ENCODE data around the gene ARMCX6.
"Not testable (repeated sequence)": the region's sequence is repeated elsewhere in the genome, so short reads cannot be mapped to it uniquely, and the experiment has no call there.

Gene ARMCX6

GRCh38 chrX:101617211-101618191, at the start of gene ARMCX6:
Gene ARMCX6 (minus strand): TSS chrX:101618000. CDS start chrX:101616620, 1,380 bp downstream.
- peak; percentile 45 to 61 for DNase-seq (ENCODE audit: extremely low read depth in 1 of 2, low read depth in 1 of 2)

GRCh38 chrX:101659601-101660063, 41.8 kb upstream of the ARMCX6 start, which contains the start of gene ARMCX2:
Gene ARMCX2 (minus strand): TSS chrX:101659850. CDS start chrX:101657588, 2,262 bp downstream.
- no peak for DNase-seq (ENCODE audit: extremely low read depth in 1 of 2, low read depth in 1 of 2)

DNA sequence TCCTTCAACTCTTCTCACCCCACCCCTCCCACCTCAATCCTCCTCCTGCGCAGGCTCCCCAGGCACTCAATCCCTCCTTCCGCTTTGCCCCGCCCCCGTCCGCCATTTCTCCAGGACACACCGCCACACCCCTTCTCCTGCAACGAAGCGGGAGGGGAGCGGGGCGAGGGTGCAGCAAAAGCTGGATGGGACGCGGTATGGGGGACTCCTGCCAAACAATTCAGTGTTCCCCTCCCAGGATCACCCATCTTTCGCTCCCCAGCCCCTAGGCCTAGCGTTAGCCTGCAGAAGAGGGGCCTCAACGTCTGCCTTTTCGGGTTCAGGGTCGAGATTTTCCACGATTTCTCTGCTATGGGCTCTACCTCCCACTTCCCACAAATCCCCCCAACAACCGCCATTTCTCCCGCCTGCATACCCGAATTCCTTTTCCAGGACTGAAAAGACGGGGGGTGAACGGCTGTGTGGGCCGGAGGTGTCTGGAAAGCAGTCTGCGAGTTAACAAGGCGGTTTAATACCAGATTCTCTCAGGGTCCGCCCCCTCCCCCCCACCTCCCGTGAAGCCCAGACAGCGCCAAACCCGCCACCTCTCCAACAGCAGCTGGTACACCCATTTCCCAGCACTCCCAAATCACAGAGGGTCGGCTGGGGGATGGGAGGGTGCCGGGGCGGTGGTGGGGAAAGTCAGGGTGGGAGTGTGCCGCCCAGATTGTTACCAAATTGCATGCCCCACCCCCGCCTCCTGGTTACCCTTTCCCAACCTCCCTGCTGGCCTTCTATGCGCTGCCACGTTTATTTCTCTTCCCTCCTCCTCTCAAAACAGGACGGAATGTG, 41.1 kb upstream of the ARMCX6 start:
- peak in 1 of 2 donors; percentile 29 for DNase-seq (ENCODE audit: extremely low read depth in 1 of 2, low read depth in 1 of 2)

- DNase-seq (ENCODE audit: extremely low read depth in 1 of 2, low read depth in 1 of 2) = no peak
These were observed 39.7 kb upstream of the ARMCX6 start for GRCh38 chrX:101657495-101657894.

GRCh38 chrX:101656817-101657216, 39.0 kb upstream of the ARMCX6 start:
- DNase-seq (ENCODE audit: extremely low read depth in 1 of 2, low read depth in 1 of 2) = no peak

GRCh38 chrX:101655534-101655933, 37.7 kb upstream of the ARMCX6 start:
- DNase-seq (ENCODE audit: extremely low read depth in 1 of 2, low read depth in 1 of 2) = no peak

DNA sequence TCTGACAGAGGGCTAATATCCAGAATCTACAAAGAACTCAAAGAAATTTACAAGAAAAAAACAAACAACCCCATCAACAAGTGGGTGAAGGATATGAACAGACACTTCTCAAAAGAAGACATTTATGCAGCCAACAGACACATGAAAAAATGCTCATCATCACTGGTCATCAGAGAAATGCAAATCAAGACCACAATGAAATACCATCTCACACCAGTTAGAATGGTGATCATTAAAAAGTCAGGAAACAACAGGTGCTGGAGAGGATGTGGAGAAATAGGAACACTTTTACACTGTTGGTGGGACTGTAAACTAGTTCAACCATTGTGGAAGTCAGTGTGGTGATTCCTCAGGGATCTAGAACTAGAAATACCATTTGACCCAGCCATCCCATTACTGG, 29.9 kb upstream of the ARMCX6 start:
- not testable (repeated sequence) for DNase-seq (ENCODE audit: extremely low read depth in 1 of 2, low read depth in 1 of 2)

DNA sequence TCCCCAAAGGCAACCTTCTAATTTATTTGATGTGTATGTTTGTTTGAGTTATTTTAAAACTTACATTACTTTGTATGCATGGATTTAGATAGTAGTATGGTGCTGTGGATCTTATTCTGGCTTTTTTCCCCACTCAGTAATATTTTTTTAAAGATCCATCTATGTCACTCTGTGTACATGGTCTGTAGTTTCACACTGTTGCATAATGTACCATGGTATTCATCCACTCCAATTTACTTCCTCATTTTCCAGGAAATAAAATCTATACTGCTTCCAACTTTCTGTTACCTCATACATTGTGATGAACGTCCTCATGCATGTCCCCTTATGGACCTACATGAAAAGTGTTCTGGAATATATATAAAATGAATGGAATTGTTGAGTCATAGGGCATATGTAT, 24.3 kb upstream of the ARMCX6 start:
- no peak for DNase-seq (ENCODE audit: extremely low read depth in 1 of 2, low read depth in 1 of 2)

DNA sequence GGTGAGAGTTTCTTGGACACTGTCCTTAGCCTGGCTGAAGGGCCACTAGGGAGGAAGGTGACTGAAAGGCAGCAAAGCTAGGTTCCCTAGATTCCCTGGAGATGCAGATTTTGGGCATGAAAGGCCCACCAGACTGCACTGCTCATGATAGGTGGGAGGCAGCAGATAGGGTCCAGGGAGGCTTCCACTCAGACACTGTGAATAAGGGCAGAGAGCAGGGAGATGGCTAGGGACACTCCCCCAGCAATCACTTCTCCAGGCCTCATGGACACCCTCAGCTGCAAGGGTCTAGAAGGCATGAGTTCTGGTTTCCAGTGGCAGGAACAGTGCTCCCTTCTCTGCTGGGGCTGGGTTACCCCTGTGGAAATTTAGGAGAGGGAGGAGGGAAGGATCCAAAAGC, 21.8 kb upstream of the ARMCX6 start:
- DNase-seq (ENCODE audit: extremely low read depth in 1 of 2, low read depth in 1 of 2) = no peak

GRCh38 chrX:101619364-101619763, 1.6 kb upstream of the ARMCX6 start:
- DNase-seq (ENCODE audit: extremely low read depth in 1 of 2, low read depth in 1 of 2) = no peak

DNA sequence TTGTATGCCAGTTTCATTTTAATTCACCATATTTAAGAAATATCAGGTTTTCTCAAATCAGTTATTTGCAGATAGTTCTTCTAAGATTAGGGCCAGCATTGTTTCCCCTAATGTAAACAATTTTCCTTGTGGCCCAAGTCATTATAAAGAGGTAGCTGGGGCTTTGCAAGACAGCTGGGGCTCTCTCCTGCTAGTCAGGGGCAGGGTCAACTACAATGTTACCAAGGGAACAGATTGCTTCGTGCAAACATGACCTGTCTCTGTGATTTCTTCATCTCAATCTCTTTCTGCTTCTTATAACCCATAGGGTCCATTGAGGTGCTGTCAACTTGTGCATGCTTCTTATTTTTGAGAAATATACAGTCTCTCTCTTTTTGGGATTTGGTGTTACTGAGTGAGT, 12.1 kb downstream of the ARMCX6 start:
- no peak for DNase-seq (ENCODE audit: extremely low read depth in 1 of 2, low read depth in 1 of 2)

GRCh38 chrX:101605146-101605545, 12.7 kb downstream of the ARMCX6 start:
- DNase-seq (ENCODE audit: extremely low read depth in 1 of 2, low read depth in 1 of 2) = no peak

GRCh38 chrX:101602077-101602476, 15.7 kb downstream of the ARMCX6 start:
- DNase-seq (ENCODE audit: extremely low read depth in 1 of 2, low read depth in 1 of 2) = no peak

DNA sequence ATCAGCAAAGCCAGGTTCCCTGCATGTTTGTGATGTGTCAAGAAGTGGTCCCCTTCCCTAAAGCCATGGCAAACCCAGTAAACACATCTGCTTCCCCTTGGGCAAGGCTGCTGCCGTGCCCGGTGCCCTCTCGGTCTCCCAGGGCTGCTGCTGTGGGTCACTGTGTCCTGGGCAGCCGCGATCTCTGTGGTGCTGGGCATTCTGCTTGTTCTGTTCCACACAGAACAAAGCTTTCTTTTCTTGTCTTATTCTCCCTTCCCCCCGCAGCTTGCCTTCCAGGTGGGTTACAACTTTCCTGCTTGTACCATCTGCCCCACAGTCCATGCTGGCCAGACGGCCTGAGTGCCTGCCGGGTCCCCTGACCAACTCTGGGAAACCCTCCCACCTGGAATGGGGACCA, 18.2 kb downstream of the ARMCX6 start:
- not testable (repeated sequence) for DNase-seq (ENCODE audit: extremely low read depth in 1 of 2, low read depth in 1 of 2)

DNA sequence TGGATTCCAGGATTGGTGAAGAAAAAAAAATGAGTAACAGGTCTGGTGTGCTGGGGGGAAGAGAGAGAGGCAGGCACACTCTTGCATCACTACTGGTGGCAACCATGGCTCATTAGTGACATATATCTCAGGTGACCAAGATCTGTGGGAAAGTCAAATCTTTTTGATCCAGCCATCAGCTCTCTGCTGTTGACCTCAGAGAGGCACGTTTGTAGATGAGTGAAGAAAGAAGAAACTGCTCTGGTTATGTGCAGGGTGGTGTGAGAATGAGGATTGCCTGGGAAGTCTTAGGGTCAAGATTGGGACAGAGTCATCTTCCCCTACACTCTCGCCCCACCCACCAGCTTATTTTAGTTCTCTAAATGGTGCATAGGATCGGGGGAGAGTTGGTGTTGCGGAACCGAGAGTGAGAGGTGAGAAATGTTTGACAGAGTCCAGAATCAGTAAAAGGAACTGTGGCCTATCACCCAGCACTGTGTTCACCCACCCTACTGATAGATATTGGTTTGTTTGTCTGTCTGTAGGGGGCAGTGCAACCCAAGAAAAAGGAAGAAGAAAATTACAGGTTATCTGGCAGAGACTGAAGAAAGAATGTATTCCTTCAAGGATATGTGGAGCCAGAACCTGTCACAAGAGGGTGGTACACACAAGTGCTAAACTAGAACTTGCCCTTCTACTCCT, 21.9 kb downstream of the ARMCX6 start:
- DNase-seq (ENCODE audit: extremely low read depth in 1 of 2, low read depth in 1 of 2) = no peak

Measured in activated CD8-positive, alpha-beta memory T cell treated with anti-CD3 and anti-CD28 coated beads for 1 hour (primary cell).